Inflammatory macrophage treated with lipopolysaccharide for 1 hour (primary cell): ENCODE data around the gene BTBD16.

ENCODE experiments used
- DNase-seq, 2 donors: peaks; one replicate each; pipeline ENCODE4 v3.0.0-alpha.2; 2020 to 2022

The BTBD16 gene

DNA sequence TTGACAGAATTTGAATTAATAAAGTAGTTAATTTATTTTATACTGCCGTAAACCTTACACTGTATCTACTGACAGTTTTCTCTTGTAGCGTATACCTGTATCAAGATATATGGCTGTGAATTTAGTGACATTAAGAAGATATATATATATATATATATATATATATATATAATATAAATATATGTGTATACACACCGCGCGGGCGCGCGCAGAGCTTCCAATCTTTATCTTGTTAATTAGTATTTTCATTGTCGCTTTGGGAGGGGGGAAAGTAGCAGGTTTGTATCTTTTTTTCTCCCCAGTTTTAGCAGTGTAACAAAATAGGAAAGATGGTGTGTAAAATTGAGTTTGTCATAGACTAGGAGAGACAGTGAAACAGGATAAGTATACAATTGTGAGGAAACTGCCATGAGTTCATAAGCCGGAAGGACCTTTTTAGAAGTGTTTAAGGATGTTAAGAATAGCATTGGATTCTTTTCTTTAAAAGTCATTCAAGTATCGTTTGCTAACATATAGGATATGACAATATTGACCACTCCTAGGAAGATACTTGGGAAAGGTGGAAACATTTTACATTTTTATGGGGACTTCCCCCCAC, 105.4 kb downstream of the BTBD16 start:
- DNase-seq, result no peak

DNA sequence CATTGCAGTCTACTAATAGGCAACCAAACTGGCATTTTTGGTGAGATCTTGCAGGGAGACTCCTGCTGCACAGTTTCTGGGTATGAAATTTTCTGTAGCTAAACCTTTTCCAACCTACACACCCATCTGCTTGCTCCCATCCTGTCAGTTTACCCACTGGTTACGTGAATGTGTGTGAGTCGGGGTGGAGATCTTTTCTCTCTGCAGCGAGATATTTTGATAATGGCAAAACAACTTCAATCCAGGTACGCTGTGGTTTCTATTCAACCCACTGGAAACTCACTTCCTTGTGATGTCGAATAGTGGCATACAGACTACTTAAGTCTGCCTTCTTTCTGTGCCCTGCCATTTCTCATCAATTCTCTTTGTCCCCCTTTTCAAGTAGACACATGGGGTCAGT, 107.9 kb downstream of the BTBD16 start:
- no peak for DNase-seq

DNA sequence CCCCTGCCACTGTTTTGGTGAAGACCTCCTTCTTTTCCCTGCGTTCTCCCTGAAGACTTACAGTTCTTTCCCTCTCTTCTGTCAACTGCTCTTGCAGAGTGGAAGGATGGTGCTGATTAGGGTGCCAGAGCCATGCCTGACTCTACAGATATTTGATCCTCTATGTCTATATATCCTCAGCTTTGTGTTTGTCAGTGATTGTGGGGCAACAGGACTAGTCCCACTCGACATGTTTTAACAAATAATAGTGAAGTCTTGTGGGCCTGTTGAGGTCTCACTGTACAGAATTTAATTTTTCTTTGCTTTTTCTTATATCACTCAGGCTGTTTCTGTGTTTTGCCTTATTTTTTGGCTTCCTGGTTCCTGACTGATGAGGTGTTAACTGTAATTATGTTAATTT, 108.4 kb downstream of the BTBD16 start:
- no peak for DNase-seq

DNA sequence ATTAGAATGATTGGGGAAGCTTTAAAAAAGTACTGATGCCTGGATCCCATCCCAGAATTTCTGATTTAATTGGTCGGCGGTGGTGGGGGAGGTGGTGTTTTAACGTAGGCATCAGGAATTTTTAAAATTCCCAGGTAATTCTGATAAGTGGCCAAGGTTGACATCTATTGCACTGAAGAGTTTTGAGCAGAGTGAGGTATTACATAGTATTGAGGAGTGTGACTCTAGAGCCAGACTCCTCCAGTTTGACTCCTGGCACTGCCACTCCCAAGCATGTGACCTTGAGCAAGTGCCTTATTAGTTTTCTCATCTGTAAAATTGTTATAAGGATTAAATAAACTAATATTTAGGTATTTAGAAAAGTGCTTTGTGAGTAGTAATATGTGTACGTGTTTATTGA, 109.6 kb downstream of the BTBD16 start:
- DNase-seq, result no peak

DNA sequence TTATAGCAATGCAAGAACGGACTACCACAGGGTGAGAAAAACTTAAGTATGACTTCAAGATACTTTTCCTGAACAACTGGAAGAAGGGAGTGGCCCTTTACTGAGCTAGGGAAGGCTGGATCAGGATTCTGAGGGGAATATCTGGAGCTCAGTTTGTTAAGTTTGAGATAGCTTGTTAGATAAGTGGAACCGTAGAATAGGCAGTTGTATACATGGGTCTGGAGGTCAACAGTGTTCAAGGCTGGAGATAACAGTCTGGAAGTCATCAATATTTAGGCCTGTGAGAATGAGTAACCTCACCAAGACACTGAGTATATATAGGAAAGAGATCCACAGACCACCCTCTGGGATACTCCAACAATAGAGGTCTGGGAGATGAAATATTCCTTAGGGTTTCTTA, 110.6 kb downstream of the BTBD16 start:
- no peak for DNase-seq

DNA sequence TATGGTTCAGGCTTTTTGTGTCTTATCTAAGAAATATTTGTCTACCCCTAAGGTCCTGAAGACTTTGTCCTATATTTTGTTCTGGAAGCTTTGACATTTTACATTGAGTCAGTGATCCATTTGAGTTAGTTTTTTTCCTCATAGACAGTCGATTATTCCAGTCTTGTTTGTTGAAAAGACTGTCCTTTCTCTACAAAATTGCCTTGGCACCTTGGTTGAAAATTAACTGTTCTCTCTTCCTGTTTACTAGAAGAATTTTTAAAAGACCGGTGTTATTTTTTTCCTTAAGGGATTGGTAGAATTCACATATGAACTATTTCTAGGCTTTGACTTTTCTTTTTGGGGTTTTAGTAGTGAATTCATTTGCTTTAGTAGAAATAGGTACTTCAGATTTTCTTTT, 115.4 kb downstream of the BTBD16 start:
- no peak for DNase-seq

DNA sequence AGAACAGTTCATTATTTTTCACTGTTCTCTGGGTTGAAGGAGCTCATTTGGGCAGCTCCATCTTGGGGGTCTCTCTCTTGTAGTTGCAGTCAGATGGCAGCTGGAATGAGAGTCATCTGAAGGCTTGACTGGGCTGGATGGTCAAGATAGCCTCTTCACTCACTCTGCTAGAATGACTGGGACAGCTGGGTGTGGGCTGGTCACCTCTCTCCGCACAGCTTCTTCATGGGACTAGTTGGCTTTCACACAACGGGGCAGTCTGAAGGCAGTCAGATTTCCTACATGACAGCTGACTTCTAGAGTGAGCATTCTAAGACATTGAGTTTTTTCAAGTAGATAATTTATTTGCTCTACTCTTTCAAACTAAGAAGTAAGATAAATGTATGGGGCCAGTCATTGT, 116.5 kb downstream of the BTBD16 start:
- DNase-seq, result no peak
